Measurements from ENCODE around the gene CD300LG. TPM values are rescaled to one million over a fixed set of nuclear protein-coding genes. Genes with fewer than 3 reads are reported as not detected.

CD300LG gene, protein sequence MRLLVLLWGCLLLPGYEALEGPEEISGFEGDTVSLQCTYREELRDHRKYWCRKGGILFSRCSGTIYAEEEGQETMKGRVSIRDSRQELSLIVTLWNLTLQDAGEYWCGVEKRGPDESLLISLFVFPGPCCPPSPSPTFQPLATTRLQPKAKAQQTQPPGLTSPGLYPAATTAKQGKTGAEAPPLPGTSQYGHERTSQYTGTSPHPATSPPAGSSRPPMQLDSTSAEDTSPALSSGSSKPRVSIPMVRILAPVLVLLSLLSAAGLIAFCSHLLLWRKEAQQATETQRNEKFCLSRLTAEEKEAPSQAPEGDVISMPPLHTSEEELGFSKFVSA
- polyA plus RNA-seq (2012; ENCODE audit: insufficient read length, low read depth): not detected

- TF ChIP-seq REST (IDR thresholded peaks at IDR 0.05; ENCODE audit: insufficient read depth in 1 of 2, low read depth in 2 of 2, low read length in 2 of 2): no peak
- no peak for TF ChIP-seq SIN3A (IDR thresholded peaks at IDR 0.05; ENCODE audit: borderline replicate concordance, insufficient read depth, low read length)
- TF ChIP-seq TAF1 (IDR thresholded peaks at IDR 0.05; ENCODE audit: borderline replicate concordance, insufficient read depth, low read length): no peak
- TF ChIP-seq POLR2AphosphoS5 (IDR thresholded peaks at IDR 0.05; ENCODE audit: low read depth, low read length): no peak
- no peak for TF ChIP-seq FOXP2 (optimal IDR thresholded peaks at IDR 0.05; ENCODE audit: borderline replicate concordance, extremely low read depth, extremely low read length, insufficient read depth)
Observed at GRCh38 chr17:43846963-43847371, at the start of gene CD300LG. Gene CD300LG (plus strand): TSS chr17:43847176. CDS start chr17:43847217, 41 bp downstream.

DNA sequence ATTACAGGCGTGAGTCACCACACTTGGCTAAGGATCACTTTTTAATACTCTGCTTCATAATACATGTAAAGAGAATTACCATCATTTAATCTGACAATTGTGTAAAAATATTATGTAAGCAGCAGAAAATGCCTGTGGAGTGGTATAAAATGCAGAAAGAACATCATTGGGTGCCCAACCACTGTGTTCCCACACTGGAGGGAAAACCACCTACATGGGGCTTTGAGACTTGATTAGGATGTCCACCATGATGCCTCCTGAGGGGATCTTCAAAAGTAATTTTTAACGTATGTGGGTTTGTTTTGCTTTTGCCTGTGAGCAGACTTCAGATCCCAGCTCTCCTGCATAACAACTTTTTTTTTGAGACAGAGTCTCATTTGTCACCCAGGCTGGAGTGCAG is 47.9 kb upstream of the CD300LG start:
- TF ChIP-seq POLR2AphosphoS5 (IDR thresholded peaks at IDR 0.05; ENCODE audit: low read depth, low read length) (no peak), REST (IDR thresholded peaks at IDR 0.05; ENCODE audit: insufficient read depth in 1 of 2, low read depth in 2 of 2, low read length in 2 of 2) (no peak), TAF1 (IDR thresholded peaks at IDR 0.05; ENCODE audit: borderline replicate concordance, insufficient read depth, low read length) (no peak), SIN3A (IDR thresholded peaks at IDR 0.05; ENCODE audit: borderline replicate concordance, insufficient read depth, low read length) (no peak), FOXP2 (optimal IDR thresholded peaks at IDR 0.05; ENCODE audit: borderline replicate concordance, extremely low read depth, extremely low read length, insufficient read depth) (no peak)

DNA sequence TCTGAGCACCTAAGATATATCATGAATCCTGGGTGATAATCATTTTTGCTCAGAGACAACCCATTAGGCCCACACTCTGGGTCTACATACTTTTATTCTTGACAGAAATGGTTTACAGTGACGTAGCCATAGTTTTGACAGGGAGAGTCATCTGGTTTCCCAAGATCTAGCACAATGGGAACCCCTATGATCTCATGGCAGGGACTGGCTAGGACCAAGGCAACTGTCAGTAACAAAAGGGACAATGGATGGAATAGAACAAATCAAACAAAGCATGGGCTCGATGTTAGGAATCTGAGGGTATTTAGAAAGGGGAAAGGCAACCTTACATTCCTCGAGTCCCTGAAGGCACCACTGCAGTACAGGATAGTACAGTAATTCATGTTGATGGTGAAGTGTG is 46.2 kb upstream of the CD300LG start:
- TF ChIP-seq FOXP2 (optimal IDR thresholded peaks at IDR 0.05; ENCODE audit: borderline replicate concordance, extremely low read depth, extremely low read length, insufficient read depth): no peak
- no peak for TF ChIP-seq POLR2AphosphoS5 (IDR thresholded peaks at IDR 0.05; ENCODE audit: low read depth, low read length)
- no peak for TF ChIP-seq SIN3A (IDR thresholded peaks at IDR 0.05; ENCODE audit: borderline replicate concordance, insufficient read depth, low read length)
- no peak for TF ChIP-seq REST (IDR thresholded peaks at IDR 0.05; ENCODE audit: insufficient read depth in 1 of 2, low read depth in 2 of 2, low read length in 2 of 2)
- TF ChIP-seq TAF1 (IDR thresholded peaks at IDR 0.05; ENCODE audit: borderline replicate concordance, insufficient read depth, low read length): no peak

- TF ChIP-seq FOXP2 (optimal IDR thresholded peaks at IDR 0.05; ENCODE audit: borderline replicate concordance, extremely low read depth, extremely low read length, insufficient read depth) (no peak), POLR2AphosphoS5 (IDR thresholded peaks at IDR 0.05; ENCODE audit: low read depth, low read length) (no peak), TAF1 (IDR thresholded peaks at IDR 0.05; ENCODE audit: borderline replicate concordance, insufficient read depth, low read length) (no peak), REST (IDR thresholded peaks at IDR 0.05; ENCODE audit: insufficient read depth in 1 of 2, low read depth in 2 of 2, low read length in 2 of 2) (no peak), SIN3A (IDR thresholded peaks at IDR 0.05; ENCODE audit: borderline replicate concordance, insufficient read depth, low read length) (no peak)
Observed at GRCh38 chr17:43801844-43802243, 45.1 kb upstream of the CD300LG start.

Data from PFSK-1 (cell line).